ENCODE data around the gene NCAPD3. TPM values are rescaled to one million over a fixed set of nuclear protein-coding genes. Genes with fewer than 3 reads are reported as not detected.

Gene NCAPD3
- total RNA-seq, 4 donors from 2014 or later, result 6.2 to 9.6 (median 8.8) TPM

DNA sequence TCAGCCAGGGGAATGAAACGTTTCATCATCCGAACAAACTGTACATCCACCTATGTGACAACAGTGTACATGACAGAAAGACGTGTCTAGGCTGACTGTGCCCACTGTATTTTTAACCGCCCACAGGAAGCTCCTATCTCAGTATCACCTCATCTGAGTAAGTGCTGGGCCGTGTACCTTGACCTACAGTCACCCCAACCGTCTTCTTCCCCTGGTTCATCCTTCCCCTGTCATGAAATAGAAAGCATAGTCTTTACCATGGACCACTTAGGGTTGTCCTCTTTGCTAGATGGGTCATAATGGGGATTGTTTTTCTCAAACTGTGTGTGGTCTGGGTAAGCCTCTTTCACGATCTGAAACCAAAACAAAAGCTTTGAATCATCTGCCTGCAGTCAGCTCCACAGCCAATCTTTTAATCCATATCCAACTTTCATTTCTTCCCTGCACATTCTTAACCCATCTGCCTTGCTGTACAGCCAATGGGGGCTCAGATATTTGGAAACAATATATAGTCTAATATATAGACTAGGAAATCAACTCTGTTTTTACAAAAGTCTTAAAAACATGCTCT, 25.2 kb upstream of the NCAPD3 start:
- no peak overlapping the region for H3K4me3 ChIP-seq
- peaks cover 36 to 75% (median 71%) of the 10 kb centered on the region in 4 donors for H3K36me3 ChIP-seq
- H3K27ac ChIP-seq (replicated peaks in 1 of 4), result no peak overlapping the region
- TF ChIP-seq POLR2A (IDR thresholded peaks at IDR 0.05; ENCODE audit: low read depth) (no peak), EP300 (IDR thresholded peaks at IDR 0.05) (no peak), CTCF (IDR thresholded peaks at IDR 0.05) (no peak), POLR2AphosphoS5 (IDR thresholded peaks at IDR 0.05) (no peak)
- peaks cover 5 to 18% (median 17%) of the 10 kb centered on the region in 4 donors for H3K4me1 ChIP-seq
- intact Hi-C loops (cut with DNase I), result no loop called here
- WGBS, result 62% methylated on average over 7 of the region's 7 CpGs
- no peaks in the 10 kb centered on the region for H3K9me3 ChIP-seq
- H3K27me3 ChIP-seq, result no peaks in the 10 kb centered on the region
- no peak for DNase-seq (ENCODE audit: extremely low spot score)

GRCh38 chr11:134246678-134247077, 22.9 kb upstream of the NCAPD3 start:
- Histone ChIP-seq H3K4me1 (peaks cover 0 to 6% (median 5%) of the 10 kb centered on the region in 4 donors), H3K27me3 (no peaks in the 10 kb centered on the region), H3K9me3 (no peaks in the 10 kb centered on the region), H3K36me3 (peaks cover 55 to 98% (median 94%) of the 10 kb centered on the region in 4 donors), H3K4me3 (no peak overlapping the region), H3K27ac (replicated peaks in 1 of 4) (no peak overlapping the region)
- intact Hi-C loops (cut with DNase I), result no loop called here
- 76% methylated on average over 4 of the region's 4 CpGs for WGBS
- TF ChIP-seq CTCF (IDR thresholded peaks at IDR 0.05), result no peak
- no peak for TF ChIP-seq EP300 (IDR thresholded peaks at IDR 0.05)
- no peak for TF ChIP-seq POLR2AphosphoS5 (IDR thresholded peaks at IDR 0.05)
- no peak for TF ChIP-seq POLR2A (IDR thresholded peaks at IDR 0.05; ENCODE audit: low read depth)
- DNase-seq (ENCODE audit: extremely low spot score), result no peak

DNA sequence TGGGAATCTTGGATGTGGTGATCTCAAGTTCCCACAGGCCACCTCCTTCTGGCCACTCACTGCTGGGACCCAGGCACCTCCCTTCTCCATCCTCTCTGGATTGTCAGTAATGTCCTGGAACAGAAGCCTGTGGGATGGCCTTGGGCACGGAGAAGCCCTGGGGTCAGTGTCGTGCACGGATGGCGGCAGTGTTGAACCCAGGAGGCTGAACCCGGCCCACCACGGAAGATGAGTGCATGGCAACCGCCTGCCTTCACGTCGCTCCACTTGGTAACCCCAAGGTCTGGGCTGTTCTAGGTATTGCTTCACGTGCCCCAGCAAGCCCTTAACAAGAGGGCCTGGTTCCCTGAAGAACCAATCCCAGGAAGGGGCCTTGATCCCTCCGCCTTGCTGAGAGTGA, 22.3 kb upstream of the NCAPD3 start:
- H3K27me3 ChIP-seq, result no peaks in the 10 kb centered on the region
- H3K27ac ChIP-seq (replicated peaks in 1 of 4), result no peak overlapping the region
- peaks cover 57 to 100% (median 100%) of the 10 kb centered on the region in 4 donors for H3K36me3 ChIP-seq
- no peak overlapping the region for H3K4me3 ChIP-seq
- no peaks in the 10 kb centered on the region for H3K9me3 ChIP-seq
- no peak for TF ChIP-seq POLR2AphosphoS5 (IDR thresholded peaks at IDR 0.05)
- TF ChIP-seq POLR2A (IDR thresholded peaks at IDR 0.05; ENCODE audit: low read depth), result no peak
- intact Hi-C loops (cut with DNase I), result no loop called here
- peaks cover 0 to under 1% (median under 1%) of the 10 kb centered on the region in 4 donors for H3K4me1 ChIP-seq
- no peak for DNase-seq (ENCODE audit: extremely low spot score)
- 91% methylated on average over 11 of the region's 11 CpGs for whole genome bisulfite sequencing

- no peaks in the 10 kb centered on the region for H3K27me3 ChIP-seq
- H3K9me3 ChIP-seq, result no peaks in the 10 kb centered on the region
- no peaks in the 10 kb centered on the region for H3K4me1 ChIP-seq
- TF ChIP-seq EP300 (IDR thresholded peaks at IDR 0.05) (no peak), POLR2A (IDR thresholded peaks at IDR 0.05; ENCODE audit: low read depth) (no peak), POLR2AphosphoS5 (IDR thresholded peaks at IDR 0.05) (no peak), CTCF (IDR thresholded peaks at IDR 0.05) (no peak)
- H3K36me3 ChIP-seq, result peaks cover 59 to 100% (median 99%) of the 10 kb centered on the region in 4 donors
- no peak for DNase-seq (ENCODE audit: extremely low spot score)
- H3K27ac ChIP-seq (replicated peaks in 1 of 4), result no peak overlapping the region
- 92% methylated on average over 9 of the region's 14 CpGs for WGBS
- intact Hi-C loops (cut with DNase I), result no loop called here
- no peak overlapping the region for H3K4me3 ChIP-seq
Measured at GRCh38 chr11:134245434-134245833, 21.7 kb upstream of the NCAPD3 start.

- WGBS, result 55% methylated on average over 6 of the region's 7 CpGs
- no peak overlapping the region for H3K27ac ChIP-seq (replicated peaks in 1 of 4)
Measured at GRCh38 chr11:134244593-134244992, 20.8 kb upstream of the NCAPD3 start.

More at GRCh38 chr11:134244593-134244992, 20.8 kb upstream of the NCAPD3 start:
- TF ChIP-seq CTCF (IDR thresholded peaks at IDR 0.05) (peak in 2 of 3 experiments; percentile 24 to 47), EP300 (IDR thresholded peaks at IDR 0.05) (no peak)
- no peaks in the 10 kb centered on the region for H3K4me1 ChIP-seq
- no peak overlapping the region for H3K4me3 ChIP-seq
- H3K36me3 ChIP-seq, result peaks cover 56 to 100% (median 99%) of the 10 kb centered on the region in 4 donors
- no peaks in the 10 kb centered on the region for H3K27me3 ChIP-seq
- H3K9me3 ChIP-seq, result no peaks in the 10 kb centered on the region
- intact Hi-C loops (cut with DNase I), result no loop called here
- DNase-seq (ENCODE audit: extremely low spot score), result no peak

Data from esophagus muscularis mucosa (tissue), 4 donors.